HepG2 (cell line): Measurements from ENCODE around the gene LCLAT1. TPM values are rescaled to one million over a fixed set of nuclear protein-coding genes. Genes with fewer than 3 reads are reported as not detected.
A peak's percentile ranks its signal among the peaks of the same experiment; 100 is the strongest.

ENCODE experiments used
- EP300 ChIP-seq, 3 experiments: sonication (generic) in 1 of 3; formaldehyde crosslinking in 1 of 3; IDR thresholded peaks; 2 replicates each; pipeline versions ENCODE4 v1.5.1 to v1.6.1; 2011 to 2020; ENCODE audit warnings: low read depth in 2 of 3, low read length in 2 of 3, borderline replicate concordance in 1 of 3, improper control_type of control experiment in 1 of 3, mild to moderate bottlenecking in 1 of 3, missing genetic modification reagents in 1 of 3, moderate library complexity in 1 of 3
- FOXM1 ChIP-seq: sonication (generic); formaldehyde crosslinking; IDR thresholded peaks from 2 replicates; pipeline ENCODE4 v1.5.0; 2020; ENCODE audit warnings: missing genetic modification reagents
- GZF1 ChIP-seq: sonication (generic); formaldehyde crosslinking; IDR thresholded peaks from 2 replicates; pipeline ENCODE4 v1.5.1; 2020; ENCODE audit warnings: mild to moderate bottlenecking, missing genetic modification reagents
- KDM2A ChIP-seq: sonication (generic); formaldehyde crosslinking; IDR thresholded peaks from 2 replicates; pipeline ENCODE4 v1.4.0; 2020; ENCODE audit warnings: low read depth, missing genetic modification reagents, borderline replicate concordance
- NCOA2 ChIP-seq: sonication (generic); formaldehyde crosslinking; IDR thresholded peaks from 2 replicates; pipeline ENCODE4 v1.8.0; 2022; ENCODE audit warnings: inconsistent platforms
- NR2F2 ChIP-seq: IDR thresholded peaks from 2 replicates; pipeline ENCODE4 v1.6.1; 2012; ENCODE audit warnings: low read depth, inconsistent platforms, borderline replicate concordance
- NR2F6 ChIP-seq, 2 experiments: IDR thresholded peaks; 2 replicates each; pipeline ENCODE4 v1.6.1; 2016; ENCODE audit warnings: antibody characterized with exemption in 1 of 2, mild to moderate bottlenecking in 1 of 2
- PHF8 ChIP-seq: sonication (generic); formaldehyde crosslinking; IDR thresholded peaks from 2 replicates; pipeline ENCODE4 v1.5.0; 2020; ENCODE audit warnings: missing genetic modification reagents
- POGZ ChIP-seq: sonication (generic); formaldehyde crosslinking; IDR thresholded peaks from 2 replicates; pipeline ENCODE4 v1.4.0; 2020; ENCODE audit warnings: mild to moderate bottlenecking, missing genetic modification reagents
- SNAPC2 ChIP-seq: sonication (generic); formaldehyde crosslinking; IDR thresholded peaks from 2 replicates; pipeline ENCODE4 v1.8.1; 2022; ENCODE audit warnings: mild to moderate bottlenecking, missing genetic modification reagents
- SOX6 ChIP-seq, 2 experiments: fragments of 450-650 bp in 1 of 2; sonication (generic) in 1 of 2; formaldehyde crosslinking in 1 of 2; IDR thresholded peaks; 2 replicates each; pipeline versions ENCODE4 v1.4.0 to v1.6.1; 2017 to 2020; ENCODE audit warnings: antibody characterized with exemption in 1 of 2, mild to moderate bottlenecking in 1 of 2, missing genetic modification reagents in 1 of 2
- TBX2 ChIP-seq: sonication (generic); formaldehyde crosslinking; IDR thresholded peaks from 2 replicates; pipeline ENCODE4 v1.5.0; 2020; ENCODE audit warnings: missing genetic modification reagents, mild to moderate bottlenecking, borderline replicate concordance
- TBX3 ChIP-seq: fragments of 450-650 bp; IDR thresholded peaks from 2 replicates; pipeline ENCODE4 v1.6.1; 2017; ENCODE audit warnings: antibody characterized with exemption, mild to moderate bottlenecking, inconsistent platforms, borderline replicate concordance
- ZKSCAN8 ChIP-seq: IDR thresholded peaks from 2 replicates; pipeline ENCODE4 v1.6.1; 2016; ENCODE audit warnings: borderline replicate concordance, missing genetic modification reagents, missing compliant biosample characterization
- ZNF136 ChIP-seq: sonication (generic); formaldehyde crosslinking; IDR thresholded peaks from 2 replicates; pipeline ENCODE4 v1.8.1; 2022; ENCODE audit warnings: low read depth, mild to moderate bottlenecking, moderate library complexity, missing genetic modification reagents
- ZNF260 ChIP-seq: sonication (generic); formaldehyde crosslinking; IDR thresholded peaks from 2 replicates; pipeline ENCODE4 v1.4.0; 2020; ENCODE audit warnings: missing genetic modification reagents, low read depth, mild to moderate bottlenecking, borderline replicate concordance
- ZNF331 ChIP-seq: sonication (generic); formaldehyde crosslinking; IDR thresholded peaks from 2 replicates; pipeline ENCODE4 v1.4.0; 2020; ENCODE audit warnings: missing genetic modification reagents
- ZNF572 ChIP-seq: sonication (generic); formaldehyde crosslinking; IDR thresholded peaks from 2 replicates; pipeline ENCODE4 v1.5.1; 2020; ENCODE audit warnings: mild to moderate bottlenecking, missing genetic modification reagents
- ZNF766 ChIP-seq: sonication (generic); formaldehyde crosslinking; IDR thresholded peaks from 2 replicates; pipeline ENCODE4 v1.5.0; 2020; ENCODE audit warnings: missing genetic modification reagents, borderline replicate concordance
- polyA plus RNA-seq, 8 experiments: library from polyadenylated mRNA; depleted of rRNA in 3 of 8; stranded (reverse) in 7 of 8; unstranded in 1 of 8; fragments of >200 nt; fragmentation: Illumina TruSeq in 4 of 8; extraction: Trizol in 4 of 8; gene quantifications; 2 replicates each; pipeline versions ENCODE4 v1.2.1 to v1.2.3, GENCODE V29; 2011 to 2016; ENCODE audit warnings: low read depth in 4 of 8, missing spikeins in 1 of 8, mixed read lengths in 1 of 8; ENCODE audit not compliant: insufficient read depth in 1 of 8
- total RNA-seq, 5 experiments: library from RNA; depleted of rRNA; stranded (reverse); fragments of >200 nt; fragmentation: Illumina TruSeq; extraction: Trizol; gene quantifications; 2 replicates each; pipeline ENCODE4 v1.2.3, GENCODE V29; 2016; ENCODE audit warnings: low read depth in 1 of 5
- TF ChIP-seq, protein P1 (sequence below): IDR thresholded peaks from 2 replicates; pipeline ENCODE4 v1.6.1; 2016; ENCODE audit warnings: mild to moderate bottlenecking
- TF ChIP-seq, protein P2 (sequence below): sonication (generic); formaldehyde crosslinking; IDR thresholded peaks from 2 replicates; pipeline ENCODE4 v1.4.0; 2020; ENCODE audit warnings: missing genetic modification reagents

LCLAT1 gene
- total and polyA plus RNA-seq, 2 of the 13 experiments (the other 11 are each of a cell fraction or from before 2014, with no cell fraction given) = 18.0 to 28.0 TPM

DNA sequence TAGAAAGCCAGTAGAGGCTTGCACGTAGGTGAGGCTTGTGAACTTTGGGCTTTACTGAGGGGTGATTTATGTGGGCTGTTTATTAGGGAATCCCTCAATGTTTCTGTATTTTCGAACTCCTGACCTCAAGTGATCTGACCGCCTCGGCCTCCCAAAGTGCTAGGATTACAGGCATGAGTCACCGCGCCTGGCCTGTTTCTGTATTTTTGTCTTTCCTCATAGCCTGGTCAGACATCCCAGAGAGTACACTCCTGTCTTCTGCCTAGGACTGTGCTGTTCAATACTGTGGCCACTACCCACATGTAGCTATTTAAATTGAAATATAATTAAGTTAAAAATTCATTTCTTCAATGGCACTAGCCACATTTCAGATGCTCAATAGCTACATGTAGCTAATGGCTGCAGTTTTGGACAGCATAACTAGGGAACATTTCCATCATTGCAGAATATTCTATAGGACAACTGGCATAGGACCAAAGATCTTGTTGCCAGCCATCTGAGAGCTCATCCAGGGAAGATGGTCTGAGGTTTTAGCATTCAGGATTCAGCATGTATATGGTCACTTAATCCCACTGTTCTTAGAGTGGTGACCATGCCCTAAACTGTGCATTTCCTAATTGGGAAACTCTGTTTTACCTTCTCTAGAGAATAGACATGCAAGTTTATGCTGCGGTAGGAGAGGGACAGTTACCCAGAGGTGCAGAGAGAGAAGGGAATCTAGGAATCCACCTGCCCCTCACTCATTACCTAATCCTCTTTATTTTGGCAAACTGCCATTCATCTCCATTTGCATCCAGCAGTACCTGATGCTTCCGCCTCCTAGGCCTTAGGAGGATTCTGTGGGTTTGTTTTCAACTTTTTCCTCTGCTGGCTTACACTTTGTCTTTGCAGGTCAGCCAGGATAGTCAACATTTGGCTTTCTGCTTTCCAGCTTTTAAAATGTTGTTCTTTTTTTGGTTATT lies 64.4 kb downstream of the LCLAT1 start (continued):
- TF ChIP-seq NR2F6 (IDR thresholded peaks at IDR 0.05) (peak; percentile 64), NR2F6 (CRISPR knock-in tag; IDR thresholded peaks at IDR 0.05) (peak; percentile 75; the same call in 1 of the 2 replicates), TBX2 (CRISPR knock-in tag) (peak; percentile 47; the same call in 1 of the 2 replicates), GZF1 (CRISPR knock-in tag) (no peak), SOX6 (IDR thresholded peaks at IDR 0.05) (no peak), SOX6 (CRISPR knock-in tag; IDR thresholded peaks at IDR 0.05) (peak; percentile 45; the same call in 1 of the 2 replicates), ZNF136 (no peak; the same call in 1 of the 2 replicates), EP300 (IDR thresholded peaks at IDR 0.05; ENCODE audit: low read depth in 2 of 2, low read length in 2 of 2) (peak in 1 of 2 experiments; percentile 67; a peak in 2 of 4 replicates), EP300 (CRISPR knock-in tag; IDR thresholded peaks at IDR 0.05; ENCODE audit: borderline replicate concordance) (no peak), ZNF766 (no peak), TBX3 (no peak), NCOA2 (CRISPR knock-in tag) (peak; percentile 57), PHF8 (CRISPR knock-in tag) (no peak), ZKSCAN8 (CRISPR knock-in tag) (peak; percentile 21; the same call in 1 of the 2 replicates), FOXM1 (CRISPR knock-in tag) (no peak), NR2F2 (peak; percentile 52; the same call in 1 of the 2 replicates), SNAPC2 (CRISPR knock-in tag) (no peak), POGZ (CRISPR knock-in tag) (peak; percentile 79), KDM2A (CRISPR knock-in tag) (no peak; the same call in 1 of the 2 replicates), ZNF572 (CRISPR knock-in tag) (no peak), ZNF331 (CRISPR knock-in tag) (peak; percentile 28; the same call in 1 of the 2 replicates), ZNF260 (CRISPR knock-in tag) (no peak)
- TF ChIP-seq, protein P1, sequence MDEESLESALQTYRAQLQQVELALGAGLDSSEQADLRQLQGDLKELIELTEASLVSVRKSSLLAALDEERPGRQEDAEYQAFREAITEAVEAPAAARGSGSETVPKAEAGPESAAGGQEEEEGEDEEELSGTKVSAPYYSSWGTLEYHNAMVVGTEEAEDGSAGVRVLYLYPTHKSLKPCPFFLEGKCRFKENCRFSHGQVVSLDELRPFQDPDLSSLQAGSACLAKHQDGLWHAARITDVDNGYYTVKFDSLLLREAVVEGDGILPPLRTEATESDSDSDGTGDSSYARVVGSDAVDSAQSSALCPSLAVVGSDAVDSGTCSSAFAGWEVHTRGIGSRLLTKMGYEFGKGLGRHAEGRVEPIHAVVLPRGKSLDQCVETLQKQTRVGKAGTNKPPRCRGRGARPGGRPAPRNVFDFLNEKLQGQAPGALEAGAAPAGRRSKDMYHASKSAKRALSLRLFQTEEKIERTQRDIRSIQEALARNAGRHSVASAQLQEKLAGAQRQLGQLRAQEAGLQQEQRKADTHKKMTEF (CRISPR knock-in tag) = peak; percentile 64
- TF ChIP-seq, protein P2, sequence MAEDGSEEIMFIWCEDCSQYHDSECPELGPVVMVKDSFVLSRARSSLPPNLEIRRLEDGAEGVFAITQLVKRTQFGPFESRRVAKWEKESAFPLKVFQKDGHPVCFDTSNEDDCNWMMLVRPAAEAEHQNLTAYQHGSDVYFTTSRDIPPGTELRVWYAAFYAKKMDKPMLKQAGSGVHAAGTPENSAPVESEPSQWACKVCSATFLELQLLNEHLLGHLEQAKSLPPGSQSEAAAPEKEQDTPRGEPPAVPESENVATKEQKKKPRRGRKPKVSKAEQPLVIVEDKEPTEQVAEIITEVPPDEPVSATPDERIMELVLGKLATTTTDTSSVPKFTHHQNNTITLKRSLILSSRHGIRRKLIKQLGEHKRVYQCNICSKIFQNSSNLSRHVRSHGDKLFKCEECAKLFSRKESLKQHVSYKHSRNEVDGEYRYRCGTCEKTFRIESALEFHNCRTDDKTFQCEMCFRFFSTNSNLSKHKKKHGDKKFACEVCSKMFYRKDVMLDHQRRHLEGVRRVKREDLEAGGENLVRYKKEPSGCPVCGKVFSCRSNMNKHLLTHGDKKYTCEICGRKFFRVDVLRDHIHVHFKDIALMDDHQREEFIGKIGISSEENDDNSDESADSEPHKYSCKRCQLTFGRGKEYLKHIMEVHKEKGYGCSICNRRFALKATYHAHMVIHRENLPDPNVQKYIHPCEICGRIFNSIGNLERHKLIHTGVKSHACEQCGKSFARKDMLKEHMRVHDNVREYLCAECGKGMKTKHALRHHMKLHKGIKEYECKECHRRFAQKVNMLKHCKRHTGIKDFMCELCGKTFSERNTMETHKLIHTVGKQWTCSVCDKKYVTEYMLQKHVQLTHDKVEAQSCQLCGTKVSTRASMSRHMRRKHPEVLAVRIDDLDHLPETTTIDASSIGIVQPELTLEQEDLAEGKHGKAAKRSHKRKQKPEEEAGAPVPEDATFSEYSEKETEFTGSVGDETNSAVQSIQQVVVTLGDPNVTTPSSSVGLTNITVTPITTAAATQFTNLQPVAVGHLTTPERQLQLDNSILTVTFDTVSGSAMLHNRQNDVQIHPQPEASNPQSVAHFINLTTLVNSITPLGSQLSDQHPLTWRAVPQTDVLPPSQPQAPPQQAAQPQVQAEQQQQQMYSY (CRISPR knock-in tag) = no peak
